Measurements from ENCODE around the gene OPN3.

Gene OPN3

DNA sequence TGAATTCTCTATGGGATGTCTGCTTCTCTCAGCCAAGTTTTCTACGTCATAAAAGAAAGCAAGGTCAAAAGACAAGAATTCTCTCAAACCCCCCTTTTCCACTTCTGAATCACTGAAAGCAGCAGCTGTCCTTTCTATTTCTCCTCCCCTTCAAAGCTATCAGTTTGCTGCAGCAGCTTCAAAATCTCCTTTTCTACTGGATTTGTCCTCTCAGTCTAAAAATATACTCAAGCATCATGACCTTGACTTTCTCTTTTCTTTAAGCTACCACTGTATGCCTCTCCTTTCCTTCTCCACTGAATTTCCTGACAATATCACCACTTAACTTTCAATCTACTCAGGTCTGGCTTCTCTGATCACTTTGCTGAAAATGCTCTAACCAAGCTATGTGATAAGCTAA lies 13.8 kb upstream of the OPN3 start:
- TF ChIP-seq, protein P1, sequence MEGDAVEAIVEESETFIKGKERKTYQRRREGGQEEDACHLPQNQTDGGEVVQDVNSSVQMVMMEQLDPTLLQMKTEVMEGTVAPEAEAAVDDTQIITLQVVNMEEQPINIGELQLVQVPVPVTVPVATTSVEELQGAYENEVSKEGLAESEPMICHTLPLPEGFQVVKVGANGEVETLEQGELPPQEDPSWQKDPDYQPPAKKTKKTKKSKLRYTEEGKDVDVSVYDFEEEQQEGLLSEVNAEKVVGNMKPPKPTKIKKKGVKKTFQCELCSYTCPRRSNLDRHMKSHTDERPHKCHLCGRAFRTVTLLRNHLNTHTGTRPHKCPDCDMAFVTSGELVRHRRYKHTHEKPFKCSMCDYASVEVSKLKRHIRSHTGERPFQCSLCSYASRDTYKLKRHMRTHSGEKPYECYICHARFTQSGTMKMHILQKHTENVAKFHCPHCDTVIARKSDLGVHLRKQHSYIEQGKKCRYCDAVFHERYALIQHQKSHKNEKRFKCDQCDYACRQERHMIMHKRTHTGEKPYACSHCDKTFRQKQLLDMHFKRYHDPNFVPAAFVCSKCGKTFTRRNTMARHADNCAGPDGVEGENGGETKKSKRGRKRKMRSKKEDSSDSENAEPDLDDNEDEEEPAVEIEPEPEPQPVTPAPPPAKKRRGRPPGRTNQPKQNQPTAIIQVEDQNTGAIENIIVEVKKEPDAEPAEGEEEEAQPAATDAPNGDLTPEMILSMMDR (IDR thresholded peaks at IDR 0.05; ENCODE audit: low read depth, low read length) = no peak
- TF ChIP-seq MYC (IDR thresholded peaks at IDR 0.05; ENCODE audit: low read depth, low read length) (no peak), POLR2A (IDR thresholded peaks at IDR 0.05; ENCODE audit: extremely low read depth, insufficient read length) (no peak)
- TF ChIP-seq, protein P2, sequence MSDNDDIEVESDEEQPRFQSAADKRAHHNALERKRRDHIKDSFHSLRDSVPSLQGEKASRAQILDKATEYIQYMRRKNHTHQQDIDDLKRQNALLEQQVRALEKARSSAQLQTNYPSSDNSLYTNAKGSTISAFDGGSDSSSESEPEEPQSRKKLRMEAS (IDR thresholded peaks at IDR 0.05; ENCODE audit: low read depth, low read length) = no peak
- H3K4me3 ChIP-seq (ENCODE audit: low read depth, low read length) = no peak overlapping the region
- no peak for DNase-seq (ENCODE audit: low read depth)

DNA sequence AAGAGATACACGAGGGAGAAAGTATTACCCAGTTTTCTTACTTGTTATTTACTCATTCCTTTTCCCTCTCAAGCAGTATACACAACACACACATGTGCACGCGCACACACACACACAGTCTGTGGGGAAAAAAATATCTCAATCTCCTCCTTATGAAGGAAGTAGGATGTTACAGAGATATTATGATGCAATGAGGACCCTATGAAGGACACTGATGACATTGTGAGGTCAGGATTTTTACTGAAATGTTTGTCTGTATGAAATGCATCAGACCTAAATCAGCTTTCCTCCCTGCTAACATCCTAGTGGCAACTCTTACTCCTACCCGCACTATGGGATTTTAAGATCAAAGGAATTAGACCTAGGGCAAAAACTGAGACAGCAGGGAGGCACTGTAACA lies 11.8 kb upstream of the OPN3 start, which contains the start of gene WDR64:
TSS of gene WDR64 (plus strand) at position 270 of the 400 bp plus-strand sequence. CDS start 204 bp downstream, outside the sequence.
- TF ChIP-seq, protein P2 (IDR thresholded peaks at IDR 0.05; ENCODE audit: low read depth, low read length) = no peak
- TF ChIP-seq, protein P1 (IDR thresholded peaks at IDR 0.05; ENCODE audit: low read depth, low read length) = no peak
- TF ChIP-seq POLR2A (IDR thresholded peaks at IDR 0.05; ENCODE audit: extremely low read depth, insufficient read length) (no peak), MYC (IDR thresholded peaks at IDR 0.05; ENCODE audit: low read depth, low read length) (no peak)
- no peak for DNase-seq (ENCODE audit: low read depth)

DNA sequence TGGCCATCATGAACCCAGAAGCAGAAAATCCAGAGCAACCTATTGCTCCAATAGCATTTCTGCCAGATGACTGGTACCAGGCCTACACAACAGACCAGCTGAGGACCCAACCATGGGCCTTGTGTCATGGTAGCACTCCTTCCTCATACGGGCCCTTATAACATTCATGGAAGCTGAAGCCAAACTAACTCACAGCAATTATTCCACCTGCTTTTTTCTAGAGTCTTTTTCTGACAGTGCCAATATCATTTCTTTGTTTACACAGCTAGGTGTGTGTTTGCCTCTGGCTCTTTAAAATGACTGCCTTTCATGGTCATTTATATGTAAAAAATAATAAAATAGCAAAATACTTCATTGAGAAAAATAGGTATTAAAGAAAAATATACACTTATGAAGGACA lies 8.0 kb upstream of the OPN3 start:
- H3K4me3 ChIP-seq (ENCODE audit: low read depth, low read length) = no peak overlapping the region
- no peak for DNase-seq (ENCODE audit: low read depth)

More for the DNA sequence above, 11.8 kb upstream of the OPN3 start, which contains the start of gene WDR64:
- no peak within 1 kb of the TSS for H3K4me3 ChIP-seq (ENCODE audit: low read depth, low read length)

DNA sequence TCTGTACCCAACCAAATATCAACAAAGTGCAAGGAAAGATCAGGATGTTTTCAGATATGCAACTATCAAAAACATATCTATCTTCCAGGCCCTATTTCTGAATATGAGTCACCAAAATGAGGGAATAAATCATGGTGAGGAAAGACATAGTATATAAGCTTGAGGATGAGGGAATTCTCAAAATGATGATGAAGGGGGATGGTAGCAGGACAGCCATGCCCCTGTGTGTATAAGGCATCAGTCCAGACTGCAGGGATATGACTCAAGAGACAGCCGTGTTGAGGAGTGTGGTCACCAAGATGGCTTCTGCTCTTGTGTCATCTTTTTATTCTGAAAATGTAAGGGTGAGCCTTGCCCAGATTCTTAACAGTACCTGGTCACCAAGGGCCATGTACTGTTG lies 7.5 kb upstream of the OPN3 start:
- no peak for DNase-seq (ENCODE audit: low read depth)
- no peak overlapping the region for H3K4me3 ChIP-seq (ENCODE audit: low read depth, low read length)
- no peak for TF ChIP-seq MYC (IDR thresholded peaks at IDR 0.05; ENCODE audit: low read depth, low read length)

More for the DNA sequence above, 8.0 kb upstream of the OPN3 start:
- TF ChIP-seq, protein P1 (IDR thresholded peaks at IDR 0.05; ENCODE audit: low read depth, low read length) = no peak
- TF ChIP-seq POLR2A (IDR thresholded peaks at IDR 0.05; ENCODE audit: extremely low read depth, insufficient read length) = no peak
- TF ChIP-seq MYC (IDR thresholded peaks at IDR 0.05; ENCODE audit: low read depth, low read length) = no peak
- TF ChIP-seq, protein P2 (IDR thresholded peaks at IDR 0.05; ENCODE audit: low read depth, low read length) = no peak

DNA sequence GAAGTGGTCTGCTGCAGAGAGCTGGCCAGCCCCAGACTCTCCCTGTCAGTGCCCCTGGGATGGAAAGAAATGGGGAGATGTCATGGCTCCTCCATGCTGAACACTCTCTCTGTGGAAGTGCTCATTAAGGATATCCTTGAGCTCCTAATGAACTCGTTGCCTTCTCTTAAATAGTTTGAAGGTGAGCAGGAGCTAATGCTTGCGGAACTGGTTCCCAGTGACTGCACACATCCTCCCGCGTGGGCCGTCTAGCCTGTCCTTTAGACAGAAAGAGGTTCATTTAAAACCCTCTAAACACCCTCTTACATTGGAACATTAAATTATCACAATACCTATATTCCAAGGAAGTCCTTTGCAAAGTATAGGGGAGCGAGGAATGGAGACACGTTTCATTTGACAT lies 6.0 kb upstream of the OPN3 start:
- no peak for DNase-seq (ENCODE audit: low read depth)
- no peak overlapping the region for H3K4me3 ChIP-seq (ENCODE audit: low read depth, low read length)
- TF ChIP-seq, protein P2 (IDR thresholded peaks at IDR 0.05; ENCODE audit: low read depth, low read length) = no peak
- TF ChIP-seq POLR2A (IDR thresholded peaks at IDR 0.05; ENCODE audit: extremely low read depth, insufficient read length) (no peak), MYC (IDR thresholded peaks at IDR 0.05; ENCODE audit: low read depth, low read length) (no peak)
- TF ChIP-seq, protein P1 (IDR thresholded peaks at IDR 0.05; ENCODE audit: low read depth, low read length) = no peak

DNA sequence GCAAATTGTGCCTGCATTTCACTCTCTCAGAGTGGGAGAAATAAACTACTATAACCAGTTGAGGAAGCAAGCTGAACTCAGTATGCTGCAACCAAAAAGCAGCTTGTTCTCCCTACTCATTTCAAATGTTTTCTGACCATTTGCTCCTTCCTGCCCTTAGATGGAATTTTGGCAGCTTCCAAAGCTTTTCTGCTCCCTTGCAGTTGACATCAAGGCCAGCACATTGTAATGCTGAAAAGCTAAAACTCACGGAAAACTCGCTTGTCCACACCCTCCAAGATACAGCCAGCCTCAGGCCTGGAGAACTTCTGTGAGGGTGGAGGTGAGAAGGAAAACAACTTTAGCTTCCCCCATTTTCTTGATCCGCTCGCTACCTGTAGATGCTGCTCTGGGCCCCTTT lies 5.0 kb upstream of the OPN3 start:
- H3K4me3 ChIP-seq (ENCODE audit: low read depth, low read length) = no peak overlapping the region
- DNase-seq (ENCODE audit: low read depth) = no peak
- TF ChIP-seq, protein P1 (IDR thresholded peaks at IDR 0.05; ENCODE audit: low read depth, low read length) = no peak
- TF ChIP-seq MYC (IDR thresholded peaks at IDR 0.05; ENCODE audit: low read depth, low read length) (no peak), POLR2A (IDR thresholded peaks at IDR 0.05; ENCODE audit: extremely low read depth, insufficient read length) (no peak)
- TF ChIP-seq, protein P2 (IDR thresholded peaks at IDR 0.05; ENCODE audit: low read depth, low read length) = no peak

Data from NB4 (cell line).